Measurements from ENCODE around the gene CD8B.

The CD8B gene

DNA sequence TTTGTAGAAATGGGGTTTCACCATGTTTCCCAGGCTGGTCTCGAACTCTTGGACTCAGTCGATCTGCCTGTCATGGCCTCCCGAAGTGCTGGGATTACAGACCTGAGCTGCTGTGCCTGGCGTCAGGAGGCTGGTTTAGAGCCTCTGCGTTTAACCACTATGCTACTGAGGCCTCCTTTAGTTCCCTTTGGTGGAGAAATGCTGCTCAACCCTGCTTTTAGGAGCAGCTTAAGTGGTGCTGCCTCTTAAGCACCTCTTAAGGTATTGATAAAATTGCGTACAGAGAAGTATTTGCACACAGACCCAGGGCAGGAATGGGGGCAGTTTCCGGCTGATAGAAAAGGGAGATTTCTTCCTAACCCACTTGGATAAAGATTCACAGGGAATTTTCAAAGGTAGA lies 78.9 kb downstream of the CD8B start:
- in situ Hi-C loops (cut with HindIII; ENCODE audit: low pct_unique_long_range_greater_than_20kb, low sequenced_read_pairs), result no loop called here
- TF ChIP-seq JUND (IDR thresholded peaks at IDR 0.05; ENCODE audit: low read depth), result no peak
- DNase-seq (ENCODE audit: low read depth in 1 of 2, low spot score in 1 of 2), result no peak

DNA sequence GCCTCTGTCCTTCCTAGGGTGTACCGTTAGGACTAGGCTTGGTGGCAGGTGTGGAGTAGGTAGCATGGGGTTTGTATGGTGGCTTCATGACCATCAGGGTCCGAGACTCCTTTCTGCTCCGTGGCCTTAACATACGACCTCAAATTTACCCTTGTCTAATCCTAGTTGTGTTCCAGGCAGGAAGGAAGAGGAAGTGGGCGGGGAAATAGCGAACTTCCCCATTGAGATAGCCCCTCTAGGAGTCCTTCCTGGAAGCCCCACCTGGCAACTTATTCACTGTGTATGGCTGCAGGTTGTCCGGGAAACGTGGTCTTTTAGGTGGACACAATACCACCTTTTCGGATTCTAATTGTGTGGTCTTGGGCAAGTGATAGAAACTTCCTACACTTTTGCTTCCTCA lies 80.3 kb downstream of the CD8B start:
- DNase-seq (ENCODE audit: low read depth in 1 of 2, low spot score in 1 of 2), result no peak
- in situ Hi-C loops (cut with HindIII; ENCODE audit: low pct_unique_long_range_greater_than_20kb, low sequenced_read_pairs), result no loop called here
- no peak for TF ChIP-seq JUND (IDR thresholded peaks at IDR 0.05; ENCODE audit: low read depth)

- in situ Hi-C loops (cut with HindIII; ENCODE audit: low pct_unique_long_range_greater_than_20kb, low sequenced_read_pairs), result no loop called here
- no peak for DNase-seq (ENCODE audit: low read depth in 1 of 2, low spot score in 1 of 2)
- TF ChIP-seq JUND (IDR thresholded peaks at IDR 0.05; ENCODE audit: low read depth), result no peak
These were observed 81.7 kb downstream of the CD8B start for GRCh38 chr2:86779971-86780370.

GRCh38 chr2:86778957-86779356 lies 82.7 kb downstream of the CD8B start:
- TF ChIP-seq JUND (IDR thresholded peaks at IDR 0.05; ENCODE audit: low read depth), result no peak
- DNase-seq (ENCODE audit: low read depth in 1 of 2, low spot score in 1 of 2), result no peak
- in situ Hi-C loops (cut with HindIII; ENCODE audit: low pct_unique_long_range_greater_than_20kb, low sequenced_read_pairs), result no loop called here

DNA sequence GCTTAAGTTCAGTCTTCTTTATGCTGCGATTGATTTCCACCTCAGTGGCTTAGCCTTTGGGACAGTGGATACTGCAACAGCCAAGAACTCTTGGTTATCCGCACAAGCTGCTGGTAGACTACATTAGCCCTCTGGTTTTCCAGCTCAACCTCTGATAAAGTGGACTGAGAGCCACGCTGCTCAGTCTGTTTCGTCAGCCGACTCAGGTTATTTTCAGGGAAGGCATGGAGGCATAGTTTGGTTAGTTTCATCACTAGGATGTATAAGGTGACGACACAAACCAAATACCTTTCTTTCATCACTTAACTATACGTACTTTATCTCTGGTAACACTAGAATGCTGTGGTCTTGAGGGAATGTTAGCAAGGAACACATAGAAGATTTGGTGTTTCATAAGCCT lies 85.2 kb downstream of the CD8B start:
- DNase-seq (ENCODE audit: low read depth in 1 of 2, low spot score in 1 of 2), result no peak
- TF ChIP-seq JUND (IDR thresholded peaks at IDR 0.05; ENCODE audit: low read depth), result no peak
- in situ Hi-C loops (cut with HindIII; ENCODE audit: low pct_unique_long_range_greater_than_20kb, low sequenced_read_pairs), result no loop called here

DNA sequence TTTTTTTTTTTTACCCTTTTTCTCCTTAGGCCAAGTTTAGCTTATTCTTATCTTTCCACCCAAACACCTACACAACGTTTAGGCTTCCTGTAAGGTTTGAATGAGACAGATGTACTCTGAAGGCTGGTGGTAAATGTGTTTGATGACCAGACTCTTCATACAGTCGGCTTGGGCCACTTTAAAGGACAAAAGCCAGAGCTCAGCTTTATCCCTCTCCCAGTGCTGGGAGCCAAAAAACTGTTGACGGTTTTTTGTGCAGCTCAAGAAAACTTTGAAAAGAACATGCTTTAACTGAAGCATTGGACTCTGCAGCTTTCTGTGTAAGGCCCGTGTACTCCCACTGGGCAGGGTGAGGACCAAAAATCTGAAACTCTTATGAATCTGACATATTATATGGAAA lies 86.3 kb downstream of the CD8B start:
- no peak for DNase-seq (ENCODE audit: low read depth in 1 of 2, low spot score in 1 of 2)
- in situ Hi-C loops (cut with HindIII; ENCODE audit: low pct_unique_long_range_greater_than_20kb, low sequenced_read_pairs), result no loop called here
- TF ChIP-seq JUND (IDR thresholded peaks at IDR 0.05; ENCODE audit: low read depth), result no peak

DNA sequence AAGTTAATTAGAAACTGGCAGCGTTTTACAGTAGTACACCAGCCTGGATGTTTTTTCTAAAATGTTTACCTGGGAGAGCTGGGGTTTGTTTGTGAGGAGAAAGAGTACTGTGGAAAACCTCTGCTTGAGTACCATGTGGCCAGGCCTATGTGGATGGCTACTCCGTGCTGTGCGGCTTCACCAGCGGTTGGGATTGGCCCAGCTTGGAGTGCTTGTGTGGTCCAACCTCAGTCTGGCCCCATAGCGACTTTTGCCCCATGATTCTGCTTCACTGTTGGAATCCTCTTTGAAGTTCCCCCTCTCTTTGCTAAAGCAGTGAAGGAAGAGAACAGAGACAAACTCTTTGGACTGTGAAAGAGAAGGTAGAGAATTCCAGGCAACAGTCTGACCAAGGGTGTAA lies 86.8 kb downstream of the CD8B start:
- no peak for DNase-seq (ENCODE audit: low read depth in 1 of 2, low spot score in 1 of 2)
- no peak for TF ChIP-seq JUND (IDR thresholded peaks at IDR 0.05; ENCODE audit: low read depth)
- in situ Hi-C loops (cut with HindIII; ENCODE audit: low pct_unique_long_range_greater_than_20kb, low sequenced_read_pairs), result no loop called here

DNA sequence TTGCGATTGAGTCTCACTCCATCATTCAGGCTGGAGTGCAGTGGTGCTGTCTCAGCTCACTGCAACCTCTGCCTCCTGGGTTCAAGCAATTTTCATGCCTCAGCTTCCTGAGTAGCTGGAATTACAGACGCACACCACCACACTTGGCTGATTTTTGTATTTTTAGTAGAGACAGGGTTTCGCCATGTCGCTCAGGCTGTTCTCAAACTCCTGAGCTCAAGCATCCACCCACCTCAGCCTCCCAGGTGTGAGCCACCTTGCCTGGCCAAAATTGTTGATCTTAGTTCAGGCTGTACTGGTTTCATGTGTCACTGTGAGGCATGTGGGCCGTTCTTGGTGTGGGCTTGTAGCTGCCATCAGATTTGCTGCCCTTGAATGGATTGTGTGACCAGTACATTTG lies 89.1 kb downstream of the CD8B start:
- peak in 1 of 2 experiments; percentile 20 for DNase-seq (ENCODE audit: low read depth in 1 of 2, low spot score in 1 of 2)
- in situ Hi-C loops (cut with HindIII; ENCODE audit: low pct_unique_long_range_greater_than_20kb, low sequenced_read_pairs), result no loop called here
- TF ChIP-seq JUND (IDR thresholded peaks at IDR 0.05; ENCODE audit: low read depth), result no peak

- no peak for TF ChIP-seq JUND (IDR thresholded peaks at IDR 0.05; ENCODE audit: low read depth)
- DNase-seq (ENCODE audit: low read depth in 1 of 2, low spot score in 1 of 2), result no peak
- in situ Hi-C loops (cut with HindIII; ENCODE audit: low pct_unique_long_range_greater_than_20kb, low sequenced_read_pairs), result no loop called here
These were observed 90.8 kb downstream of the CD8B start for GRCh38 chr2:86770816-86771301.

DNA sequence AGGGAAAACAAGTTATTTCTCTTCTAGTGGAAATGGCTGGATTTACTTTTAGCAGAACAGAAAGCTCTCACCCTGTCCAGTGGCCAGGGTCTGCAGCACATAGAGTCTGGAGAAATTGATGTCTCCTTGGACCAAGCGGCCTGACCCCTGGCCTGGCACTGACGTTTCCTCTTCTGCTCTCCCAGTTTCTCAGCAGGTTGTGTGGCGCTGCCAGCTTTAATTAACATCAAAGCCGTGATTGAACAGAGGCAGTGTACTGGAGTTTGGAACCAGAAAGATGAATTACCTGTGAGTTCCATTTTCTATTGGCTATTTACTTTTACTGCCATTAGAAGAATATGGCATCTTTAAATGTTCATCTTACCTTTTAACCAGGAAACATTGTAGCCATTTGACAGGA lies 91.8 kb downstream of the CD8B start:
- in situ Hi-C loops (cut with HindIII; ENCODE audit: low pct_unique_long_range_greater_than_20kb, low sequenced_read_pairs), result no loop called here
- no peak for TF ChIP-seq JUND (IDR thresholded peaks at IDR 0.05; ENCODE audit: low read depth)
- DNase-seq (ENCODE audit: low read depth in 1 of 2, low spot score in 1 of 2), result no peak

DNA sequence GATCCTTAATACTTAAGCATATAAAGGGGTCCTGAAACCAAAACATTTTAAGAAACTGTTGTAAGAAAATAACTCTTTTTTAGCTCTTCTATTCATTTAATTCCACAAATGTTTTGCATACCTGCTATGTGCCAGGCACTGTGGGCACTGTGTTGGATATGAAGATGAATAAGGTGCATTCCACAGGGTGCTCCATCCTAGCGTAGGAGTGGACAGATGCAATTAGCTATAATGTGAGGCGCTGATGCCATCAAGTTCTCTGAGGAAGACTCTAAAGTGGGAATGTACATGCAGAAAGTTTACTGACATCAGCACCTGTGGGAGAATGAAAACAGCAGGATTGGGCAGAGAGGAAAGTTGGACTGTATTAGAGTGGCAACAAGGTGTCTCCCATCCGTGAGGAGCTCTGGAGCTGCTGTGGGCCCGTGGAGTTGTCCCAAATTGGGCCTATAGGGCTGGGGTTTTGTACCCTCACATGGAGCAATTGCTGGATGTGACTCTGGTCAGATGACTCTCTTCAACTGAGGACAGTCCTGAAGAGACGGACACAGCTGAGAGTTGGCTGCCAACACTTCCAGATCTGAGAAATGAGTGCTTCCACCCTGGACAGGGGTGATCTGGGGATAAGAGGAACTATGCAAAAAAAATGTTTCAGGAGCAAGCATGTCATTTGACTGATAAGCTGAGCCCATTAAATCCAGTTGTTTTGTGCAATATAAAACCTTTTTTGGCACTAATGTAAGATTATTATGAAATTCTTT lies 93.3 kb downstream of the CD8B start:
- in situ Hi-C loops (cut with HindIII; ENCODE audit: low pct_unique_long_range_greater_than_20kb, low sequenced_read_pairs), result no loop called here
- TF ChIP-seq JUND (IDR thresholded peaks at IDR 0.05; ENCODE audit: low read depth), result no peak

More for the DNA sequence above, 93.3 kb downstream of the CD8B start:
- DNase-seq (ENCODE audit: low read depth in 1 of 2, low spot score in 1 of 2), result no peak
